ENCODE measurements around the gene TSPAN5. TPM values are rescaled to one million over a fixed set of nuclear protein-coding genes. Genes with fewer than 3 reads are reported as not detected.

Gene TSPAN5
- 12.3 to 16.7 TPM (median 15.0 TPM) in 5 replicates for total RNA-seq (2022; extraction: Qiagen RNA extraction; ENCODE audit: low read depth)

GRCh38 chr4:98658287-98659105 lies at the start of gene TSPAN5:
Gene TSPAN5 (minus strand): TSS chr4:98658611.

